Measurements from ENCODE around the gene PRDM15. TPM values are rescaled to one million over a fixed set of nuclear protein-coding genes. Genes with fewer than 3 reads are reported as not detected.

Gene PRDM15
- total and polyA plus RNA-seq, 2 donors (not counting 3 experiments of a cell fraction or from before 2014, with no cell fraction given) = 11.8 to 12.9 TPM

DNA sequence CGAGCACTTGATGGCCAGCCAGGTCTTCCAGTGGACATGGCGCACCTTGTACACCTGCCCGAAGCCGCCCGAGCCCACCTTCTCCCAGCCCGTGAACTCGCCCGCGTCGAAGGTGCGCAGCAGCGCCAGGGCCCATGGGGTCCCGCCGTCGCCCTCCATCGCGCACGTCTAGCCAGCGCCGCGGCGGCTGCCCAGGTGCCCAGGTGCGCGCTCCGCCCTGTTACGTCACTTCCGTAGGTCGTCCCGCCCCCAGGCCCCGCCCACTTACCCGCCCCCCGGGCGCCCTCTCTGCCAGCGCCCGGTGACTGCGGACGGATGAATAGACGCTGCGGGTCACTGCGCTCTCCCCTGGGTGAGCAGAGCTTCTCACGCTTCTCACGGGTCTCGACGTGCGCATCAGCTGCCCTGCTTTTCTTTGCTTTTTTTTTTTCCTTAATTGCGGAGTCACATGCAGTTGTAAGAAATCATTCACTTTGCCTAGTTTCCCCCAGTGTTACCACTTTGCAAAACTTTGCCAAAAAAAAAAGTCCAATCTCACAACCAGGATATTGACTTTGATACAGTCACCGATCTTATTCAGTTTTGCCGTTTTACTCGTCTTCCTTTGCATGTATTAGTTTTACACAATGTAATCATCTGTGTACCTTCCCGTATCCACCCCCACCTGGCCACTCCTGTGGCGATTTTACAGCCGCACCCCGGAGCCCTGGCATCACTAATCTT is 112.1 kb downstream of the PRDM15 start, which contains the start of gene RIPK4:
TSS of gene RIPK4 (minus strand) at position 170 of the 723 bp plus-strand sequence. CDS start at position 159, 11 bp downstream.
- no peak within 1 kb of the TSS for H3K4me2 ChIP-seq (ENCODE audit: insufficient read depth, low read length)
- peaks cover 91 to 94% of the 10 kb centered on the region in 2 experiments for H3K27me3 ChIP-seq (ENCODE audit: control insufficient read depth in 2 of 2, insufficient read depth in 2 of 2, low read length in 2 of 2)
- no peaks in the 10 kb centered on the region for H3K9me3 ChIP-seq (replicated peaks; ENCODE audit: control insufficient read depth, insufficient read depth, low read length)
- intact Hi-C loops (cut with micrococcal nuclease) (no loop called here), dilution Hi-C loops (cut with MboI; ENCODE audit: extremely low pct_ligation_motif_present, low sequenced_read_pairs) (no loop called here)
- FAIRE-seq = no peak
- H3K27ac ChIP-seq (ENCODE audit: insufficient read depth, low read depth, low read length) = no peak within 1 kb of the TSS
- POLR2A ChIA-PET = no interaction called here
- no peaks in the 10 kb centered on the region for H3K79me2 ChIP-seq (ENCODE audit: control insufficient read depth, insufficient read depth, low read length)
- DNase-seq (ENCODE audit: low read depth, low spot score) = no peak
- no peak within 1 kb of the TSS for H3K4me3 ChIP-seq (replicated peaks in 1 of 3; ENCODE audit: insufficient read depth in 1 of 3, low read depth in 1 of 3, low read length in 3 of 3)
- H4K20me1 ChIP-seq (replicated peaks; ENCODE audit: control insufficient read depth, extremely low read depth, insufficient read depth, low read length) = no peaks in the 10 kb centered on the region
- TF ChIP-seq JUN (IDR thresholded peaks at IDR 0.05; ENCODE audit: borderline replicate concordance, insufficient read depth, insufficient read length, low read depth) = no peak
- no peak for TF ChIP-seq POLR2AphosphoS5 (IDR thresholded peaks at IDR 0.05; ENCODE audit: insufficient read depth, low read depth, low read length)
- no peak for TF ChIP-seq MYC (IDR thresholded peaks at IDR 0.05; ENCODE audit: low read depth, low read length)
- TF ChIP-seq GATA2 (IDR thresholded peaks at IDR 0.05; ENCODE audit: insufficient read depth, insufficient read length, low read depth, low read length) = no peak
- peak; percentile 11 for TF ChIP-seq EZH2 (IDR thresholded peaks at IDR 0.05; ENCODE audit: borderline replicate concordance, low read depth, low read length, severe bottlenecking)
- H3K9me1 ChIP-seq (replicated peaks; ENCODE audit: control insufficient read depth, extremely low read depth, insufficient read depth, low read length) = no peaks in the 10 kb centered on the region
- no peaks in the 10 kb centered on the region for H3K4me1 ChIP-seq (ENCODE audit: control insufficient read depth, extremely low read depth, insufficient read depth, low read length)
- CTCF ChIA-PET = interaction anchor here (3.1 kb wide), 1 partner anchor 11 kb away, joined by 10 read pairs; no protein-coding TSS in a partner anchor
- no TSS peak for BruUV-seq (replicated peaks)
- H3K36me3 ChIP-seq (ENCODE audit: control insufficient read depth in 2 of 2, extremely low read depth in 1 of 2, insufficient read depth in 2 of 2, low read length in 2 of 2) = no peaks in the 10 kb centered on the region
- H3K9ac ChIP-seq (replicated peaks; ENCODE audit: extremely low read depth, insufficient read depth, low read length) = no peak within 1 kb of the TSS
- H2AFZ ChIP-seq (ENCODE audit: low read depth, low read length) = no peak within 1 kb of the TSS
